HEK293T (cell line): Measurements from ENCODE around the gene SETMAR.

Experiments
- CTCF ChIA-PET: fragments of 350-600 bp; formaldehyde crosslinking; extraction: SDS; loops from one replicate; lab custom pipeline; 2021; ENCODE audit warnings: antibody characterized with exemption, inconsistent platforms; lab: Yijun Ruan, JAX
- POLR2A ChIA-PET: fragments of 350-600 bp; formaldehyde crosslinking; extraction: SDS; loops from one replicate; lab custom pipeline; 2020; ENCODE audit warnings: antibody characterized with exemption, inconsistent platforms; lab: Yijun Ruan, JAX
- DNase-seq: peaks from one replicate; pipeline ENCODE4 v3.0.0; 2012; ENCODE audit warnings: mixed read lengths; ENCODE audit errors: extremely low spot score
- ARNT ChIP-seq: fragments of 450-650 bp; IDR thresholded peaks from 2 replicates; pipeline ENCODE4 v1.6.1; 2017; ENCODE audit warnings: mild to moderate bottlenecking
- BHLHE40 ChIP-seq: fragments of 450-650 bp; IDR thresholded peaks from 2 replicates; pipeline ENCODE4 v1.6.1; 2016; ENCODE audit warnings: mild to moderate bottlenecking, moderate library complexity, borderline replicate concordance
- CTBP1 ChIP-seq: fragments of 450-650 bp; IDR thresholded peaks from 2 replicates; pipeline ENCODE4 v1.6.1; 2016; ENCODE audit warnings: borderline replicate concordance
- ELF4 ChIP-seq: fragments of 450-650 bp; IDR thresholded peaks from 2 replicates; pipeline ENCODE4 v1.6.1; 2017; ENCODE audit warnings: antibody characterized with exemption
- FOXA1 ChIP-seq: fragments of 450-650 bp; IDR thresholded peaks from 2 replicates; pipeline ENCODE4 v1.6.1; 2016; ENCODE audit warnings: mild to moderate bottlenecking
- FOXK2 ChIP-seq: fragments of 450-650 bp; IDR thresholded peaks from 2 replicates; pipeline ENCODE4 v1.6.1; 2016; ENCODE audit warnings: mild to moderate bottlenecking
- FOXM1 ChIP-seq: fragments of 450-650 bp; IDR thresholded peaks from 2 replicates; pipeline ENCODE4 v1.6.1; 2017; ENCODE audit warnings: mild to moderate bottlenecking, borderline replicate concordance
- HDGF ChIP-seq: fragments of 450-650 bp; IDR thresholded peaks from 2 replicates; pipeline ENCODE4 v1.6.1; 2017; ENCODE audit warnings: antibody characterized with exemption, borderline replicate concordance
- L3MBTL2 ChIP-seq: fragments of 450-650 bp; conservative IDR thresholded peaks from 2 replicates; pipeline ENCODE4 v1.6.1; 2016; ENCODE audit warnings: mild to moderate bottlenecking
- LEF1 ChIP-seq: fragments of 450-650 bp; IDR thresholded peaks from 2 replicates; pipeline ENCODE4 v1.6.1; 2017; ENCODE audit warnings: mild to moderate bottlenecking, borderline replicate concordance
- NFRKB ChIP-seq: fragments of 450-650 bp; IDR thresholded peaks from 2 replicates; pipeline ENCODE4 v1.6.1; 2016; ENCODE audit warnings: mild to moderate bottlenecking, moderate library complexity
- PKNOX1 ChIP-seq: fragments of 450-650 bp; IDR thresholded peaks from 2 replicates; pipeline ENCODE4 v1.6.1; 2016
- SP1 ChIP-seq: fragments of 450-650 bp; IDR thresholded peaks from 2 replicates; pipeline ENCODE4 v1.6.1; 2017
- SUZ12 ChIP-seq: fragments of 450-650 bp; IDR thresholded peaks from 2 replicates; pipeline ENCODE4 v1.6.1; 2016; ENCODE audit warnings: mild to moderate bottlenecking
- TARDBP ChIP-seq: fragments of 450-650 bp; IDR thresholded peaks from 2 replicates; pipeline ENCODE4 v1.6.1; 2016
- ZNF384 ChIP-seq: fragments of 450-650 bp; IDR thresholded peaks from 2 replicates; pipeline ENCODE4 v1.6.1; 2016

Gene SETMAR

DNA sequence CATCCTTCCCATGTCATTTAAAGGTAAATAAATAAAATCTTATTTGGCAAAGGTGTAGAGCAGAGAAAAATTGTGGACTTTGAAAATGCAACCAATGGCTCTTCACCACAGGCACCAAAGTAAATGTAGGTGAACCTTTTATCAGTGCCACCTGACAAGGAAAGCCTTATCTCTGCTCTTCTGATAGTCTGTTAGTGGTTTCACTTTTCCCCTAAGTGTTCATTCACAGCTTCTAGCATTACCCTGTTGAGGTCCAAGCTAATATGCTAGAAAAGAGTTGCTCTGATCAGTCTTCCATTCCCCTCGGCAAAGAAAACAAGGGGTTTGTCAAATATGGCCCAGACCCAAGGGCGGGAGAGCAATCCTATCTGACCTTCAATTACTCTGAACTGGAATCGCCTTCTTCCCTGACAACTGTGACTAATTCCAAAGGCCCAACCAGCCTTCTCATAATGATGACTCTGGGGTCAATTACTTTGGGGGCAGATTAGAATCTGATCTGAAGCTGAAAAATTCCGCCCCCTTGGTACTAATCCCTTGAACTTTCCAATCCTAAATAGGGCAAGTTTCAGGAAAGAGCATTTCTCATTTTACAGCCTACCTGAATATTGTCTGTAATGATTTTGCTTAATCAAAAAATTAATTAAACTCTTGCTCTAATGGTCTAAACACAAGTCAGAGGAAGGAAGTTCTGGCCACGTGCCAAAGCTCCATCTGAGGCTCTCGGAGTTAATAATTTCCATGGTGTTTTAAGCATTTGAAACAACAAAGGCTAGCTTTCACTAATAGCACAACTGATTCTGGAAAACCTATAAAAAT is 52.4 kb downstream of the SETMAR start:
- DNase-seq, result no peak
- POLR2A ChIA-PET, result no interaction called here

GRCh38 chr3:4356220-4356540 is 53.0 kb downstream of the SETMAR start:
- POLR2A ChIA-PET, result no interaction called here
- TF ChIP-seq ZNF384 (no peak), FOXA1 (no peak), LEF1 (no peak), FOXK2 (no peak), BHLHE40 (no peak), SP1 (no peak), ARNT (no peak), PKNOX1 (no peak)
- CTCF ChIA-PET, result no interaction called here
- no peak for DNase-seq

More for the DNA sequence above, 52.4 kb downstream of the SETMAR start:
- CTCF ChIA-PET, result no interaction called here
- no peak for TF ChIP-seq FOXM1
- no peak for TF ChIP-seq CTBP1
- TF ChIP-seq BHLHE40, result no peak
- TF ChIP-seq TARDBP, result no peak
- no peak for TF ChIP-seq FOXK2
- TF ChIP-seq SUZ12, result no peak
- TF ChIP-seq FOXA1, result no peak
- TF ChIP-seq LEF1, result no peak
- no peak for TF ChIP-seq ELF4
- TF ChIP-seq SP1, result no peak
- TF ChIP-seq ARNT, result no peak

DNA sequence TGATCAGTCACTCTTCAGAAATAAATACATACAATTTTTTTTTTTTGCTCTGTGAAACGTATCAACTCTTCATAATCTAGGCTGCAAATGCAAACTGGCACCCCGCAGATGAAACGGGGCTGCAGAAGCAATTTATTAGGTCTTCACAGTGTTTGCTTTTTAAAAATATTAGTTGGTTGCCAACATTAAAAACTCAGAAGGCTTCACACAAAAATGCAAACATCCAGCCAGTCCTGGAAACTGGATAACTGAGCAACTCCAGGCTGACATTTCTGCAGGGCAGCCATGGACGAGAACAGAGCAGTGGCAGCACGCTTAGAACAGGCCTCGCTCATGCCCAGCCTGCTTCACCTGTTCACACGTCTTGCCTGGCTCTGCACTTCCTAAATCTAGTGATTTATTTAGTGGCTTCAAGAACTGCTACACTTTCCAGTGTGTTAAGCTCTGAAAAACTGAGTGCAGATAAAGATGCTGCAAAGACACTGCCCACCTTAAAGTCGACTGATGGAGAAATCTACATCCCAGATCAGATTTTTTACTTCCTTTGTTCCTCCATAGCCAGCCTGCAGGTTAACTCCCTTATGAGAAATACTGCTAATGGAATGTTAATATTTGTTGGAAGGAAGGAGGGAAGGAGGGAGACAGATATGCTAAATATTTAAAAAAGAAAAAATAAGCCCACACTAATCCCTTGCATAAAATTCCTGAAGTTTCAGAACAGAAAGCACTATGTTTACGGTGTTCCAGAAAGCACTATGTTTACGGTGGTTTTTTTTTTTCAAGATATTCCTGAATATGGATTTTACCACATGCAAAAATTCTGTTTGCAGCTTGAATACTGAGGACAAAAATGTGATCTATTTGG is 53.6 kb downstream of the SETMAR start:
- POLR2A ChIA-PET, result no interaction called here
- CTCF ChIA-PET, result no interaction called here
- no peak for DNase-seq
- TF ChIP-seq PKNOX1, result no peak
- no peak for TF ChIP-seq NFRKB
- TF ChIP-seq L3MBTL2, result no peak
- no peak for TF ChIP-seq FOXA1
- no peak for TF ChIP-seq CTBP1
- TF ChIP-seq SUZ12, result no peak
- TF ChIP-seq FOXM1, result no peak
- no peak for TF ChIP-seq SP1
- TF ChIP-seq LEF1, result no peak
- no peak for TF ChIP-seq FOXK2
- no peak for TF ChIP-seq HDGF
- TF ChIP-seq ZNF384, result no peak
- no peak for TF ChIP-seq ELF4
- TF ChIP-seq ARNT, result no peak
- TF ChIP-seq BHLHE40, result no peak
- TF ChIP-seq TARDBP, result no peak

DNA sequence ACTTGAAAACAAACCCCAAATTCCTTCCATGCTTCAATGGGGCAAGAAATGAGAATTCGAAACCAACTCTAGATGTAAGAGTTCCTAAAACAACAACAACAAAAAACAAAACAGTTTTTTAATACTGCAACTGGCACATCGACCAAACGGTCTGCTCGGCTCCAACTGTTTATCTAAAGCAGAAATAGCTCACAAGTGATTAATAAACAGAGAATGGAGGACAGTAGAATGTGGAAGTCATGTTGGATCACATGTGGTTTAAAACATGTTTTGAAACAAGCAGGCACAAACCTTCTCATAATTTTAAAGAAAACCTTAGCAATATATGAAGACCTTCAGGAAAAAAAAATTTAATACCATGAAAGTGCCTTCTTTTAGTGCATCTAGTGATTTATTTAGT is 55.1 kb downstream of the SETMAR start:
- TF ChIP-seq BHLHE40 (no peak), PKNOX1 (no peak), FOXA1 (no peak), L3MBTL2 (no peak)
- no peak for DNase-seq
- ChIA-PET POLR2A (no interaction called here), CTCF (no interaction called here)

- CTCF ChIA-PET, result interaction anchor here (0.6 kb wide), 1 partner anchor 9 kb away, joined by 7 read pairs; no protein-coding TSS in a partner anchor
- no peak for DNase-seq
- POLR2A ChIA-PET, result no interaction called here
- no peak for TF ChIP-seq PKNOX1
- TF ChIP-seq CTBP1, result no peak
- TF ChIP-seq ELF4, result no peak
These were observed 56.8 kb downstream of the SETMAR start for GRCh38 chr3:4359805-4360502.

GRCh38 chr3:4360817-4361216 is 57.6 kb downstream of the SETMAR start:
- ChIA-PET CTCF (no interaction called here), POLR2A (no interaction called here)
- DNase-seq, result no peak
- TF ChIP-seq SP1 (no peak), SUZ12 (no peak), LEF1 (no peak), ELF4 (no peak), ARNT (no peak)
